GM12878 (cell line): Measurements from ENCODE around the gene MGAT1.
A peak's percentile ranks its signal among the peaks of the same experiment; 100 is the strongest.

Source experiments
- EP300 ChIP-seq, 2 experiments: fragments of 150-350 bp in 1 of 2; IDR thresholded peaks; 2 replicates each; pipeline ENCODE4 v1.6.1; 2011 to 2012; ENCODE audit warnings: low read depth in 2 of 2, low read length in 2 of 2, borderline replicate concordance in 1 of 2, improper control_type of control experiment in 1 of 2, inconsistent platforms in 1 of 2; ENCODE audit not compliant: control insufficient read depth in 1 of 2
- NFYB ChIP-seq: IDR thresholded peaks from 2 replicates; pipeline ENCODE4 v1.6.1; 2011; ENCODE audit warnings: low read depth, mild to moderate bottlenecking, low read length, improper control_type of control experiment, moderate library complexity; ENCODE audit not compliant: insufficient read depth
- YY1 ChIP-seq: IDR thresholded peaks from 2 replicates; pipeline ENCODE4 v1.6.1; 2011; ENCODE audit warnings: low read depth, mild to moderate bottlenecking, low read length
- TF ChIP-seq, protein P1 (sequence below): IDR thresholded peaks from 2 replicates; pipeline ENCODE4 v1.6.1; 2011; ENCODE audit warnings: low read depth, mild to moderate bottlenecking, low read length, moderate library complexity, borderline replicate concordance; ENCODE audit errors: extremely low read depth
- TF ChIP-seq, protein P2 (sequence below): IDR thresholded peaks from 2 replicates; pipeline ENCODE4 v1.6.1; 2012; ENCODE audit warnings: low read depth, low read length, improper control_type of control experiment

DNA sequence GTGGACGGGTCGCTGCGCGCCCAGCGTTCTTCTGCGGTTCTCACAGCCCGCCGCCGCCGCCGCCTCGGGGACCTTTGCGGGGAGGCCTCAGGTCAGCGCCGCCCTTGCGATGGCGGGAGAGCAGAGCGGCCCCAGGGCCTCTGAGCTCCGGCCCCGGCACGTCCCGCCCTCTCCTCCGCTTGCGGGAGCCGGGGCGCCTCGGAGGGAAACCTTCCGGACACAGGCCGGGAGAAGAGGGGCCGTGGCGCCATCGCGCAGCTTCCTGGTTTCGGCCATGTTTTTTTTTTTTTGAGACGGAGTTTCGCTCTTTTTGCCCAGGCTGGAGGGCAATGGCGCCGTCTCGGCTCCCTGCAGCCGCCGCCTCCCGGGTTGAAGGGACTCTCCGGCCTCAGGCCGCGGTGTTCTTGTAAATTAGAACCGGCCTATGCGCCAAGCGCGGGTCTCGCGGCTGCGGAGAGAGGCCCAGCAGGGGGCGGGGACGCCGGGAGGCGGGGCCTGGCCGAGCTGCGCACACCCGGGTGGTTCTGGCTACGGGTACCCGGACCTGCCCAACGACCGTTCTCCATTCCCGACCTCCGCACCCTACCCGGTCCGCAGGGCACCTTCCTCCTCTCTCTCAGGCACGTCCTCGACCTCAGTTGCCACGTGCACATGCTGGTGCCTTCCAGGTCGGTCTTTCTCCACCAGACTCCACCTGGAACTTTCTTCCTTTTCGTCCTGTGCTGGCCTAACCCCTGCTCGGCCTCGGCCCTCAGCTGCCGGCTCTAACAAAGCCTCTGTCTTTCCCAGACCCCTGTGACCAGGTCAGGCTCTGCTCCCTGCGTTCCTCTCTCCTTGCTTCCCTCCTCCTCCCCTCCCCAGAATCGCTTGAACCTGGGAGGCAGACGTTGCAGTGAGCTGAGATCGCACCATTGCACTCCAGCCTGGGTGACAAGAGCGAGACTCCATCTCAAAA lies 28.8 kb upstream of the MGAT1 start:
- TF ChIP-seq NFYB (no peak), YY1 (peak; percentile 95), EP300 (IDR thresholded peaks at IDR 0.05; ENCODE audit: borderline replicate concordance in 1 of 2, control insufficient read depth in 1 of 2, low read depth in 2 of 2, low read length in 2 of 2) (no peak)
- TF ChIP-seq, protein P1, sequence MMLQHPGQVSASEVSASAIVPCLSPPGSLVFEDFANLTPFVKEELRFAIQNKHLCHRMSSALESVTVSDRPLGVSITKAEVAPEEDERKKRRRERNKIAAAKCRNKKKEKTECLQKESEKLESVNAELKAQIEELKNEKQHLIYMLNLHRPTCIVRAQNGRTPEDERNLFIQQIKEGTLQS, result no peak
- TF ChIP-seq, protein P2, sequence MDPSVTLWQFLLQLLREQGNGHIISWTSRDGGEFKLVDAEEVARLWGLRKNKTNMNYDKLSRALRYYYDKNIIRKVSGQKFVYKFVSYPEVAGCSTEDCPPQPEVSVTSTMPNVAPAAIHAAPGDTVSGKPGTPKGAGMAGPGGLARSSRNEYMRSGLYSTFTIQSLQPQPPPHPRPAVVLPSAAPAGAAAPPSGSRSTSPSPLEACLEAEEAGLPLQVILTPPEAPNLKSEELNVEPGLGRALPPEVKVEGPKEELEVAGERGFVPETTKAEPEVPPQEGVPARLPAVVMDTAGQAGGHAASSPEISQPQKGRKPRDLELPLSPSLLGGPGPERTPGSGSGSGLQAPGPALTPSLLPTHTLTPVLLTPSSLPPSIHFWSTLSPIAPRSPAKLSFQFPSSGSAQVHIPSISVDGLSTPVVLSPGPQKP, result no peak
